Body of pancreas (tissue), 4 donors: Measurements from ENCODE around the gene ADAMTS4.

Experiments
- POLR2A ChIP-seq, 3 donors: fragments of 450-650 bp; IDR thresholded peaks; one replicate each; pipeline ENCODE4 v1.6.1; 2016; ENCODE audit warnings: antibody characterized with exemption in 3 of 3, mild to moderate bottlenecking in 2 of 3
- TF ChIP-seq, protein P1 (sequence below), 7 experiments: fragments of 450-650 bp in 4 of 7; fragments of 200-600 bp in 3 of 7; sonication (generic) in 3 of 7; IDR thresholded peaks; one replicate each; pipeline ENCODE4 v1.5.1; 2016 to 2019; ENCODE audit warnings: antibody characterized with exemption in 7 of 7

DNA sequence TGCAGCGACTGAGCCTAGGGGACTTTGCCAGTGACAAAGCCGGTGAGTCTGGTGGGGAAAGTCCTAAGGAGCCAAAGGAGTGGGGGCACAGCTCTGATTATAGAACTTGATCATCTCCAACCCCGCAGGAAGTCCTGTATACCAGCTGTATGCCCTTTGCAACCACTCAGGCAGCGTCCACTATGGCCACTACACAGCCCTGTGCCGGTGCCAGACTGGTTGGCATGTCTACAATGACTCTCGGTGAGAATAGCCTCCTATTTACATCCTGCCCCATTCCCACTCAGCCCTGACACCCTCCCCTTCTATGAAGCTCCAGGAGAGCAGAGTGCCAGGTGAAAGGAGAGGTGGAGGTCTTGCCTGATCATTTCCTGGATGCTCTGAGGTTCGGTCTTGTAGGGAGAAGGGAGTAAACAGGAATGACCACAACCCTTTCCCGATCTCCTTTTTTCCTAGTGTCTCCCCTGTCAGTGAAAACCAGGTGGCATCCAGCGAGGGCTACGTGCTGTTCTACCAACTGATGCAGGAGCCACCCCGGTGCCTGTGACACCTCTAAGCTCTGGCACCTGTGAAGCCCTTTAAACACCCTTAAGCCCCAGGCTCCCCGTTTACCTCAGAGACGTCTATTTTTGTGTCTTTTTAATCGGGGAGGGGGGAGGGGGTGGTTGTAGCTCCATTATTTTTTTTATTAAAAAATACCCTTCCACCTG is 33.8 kb downstream of the ADAMTS4 start:
- TF ChIP-seq, protein P1, sequence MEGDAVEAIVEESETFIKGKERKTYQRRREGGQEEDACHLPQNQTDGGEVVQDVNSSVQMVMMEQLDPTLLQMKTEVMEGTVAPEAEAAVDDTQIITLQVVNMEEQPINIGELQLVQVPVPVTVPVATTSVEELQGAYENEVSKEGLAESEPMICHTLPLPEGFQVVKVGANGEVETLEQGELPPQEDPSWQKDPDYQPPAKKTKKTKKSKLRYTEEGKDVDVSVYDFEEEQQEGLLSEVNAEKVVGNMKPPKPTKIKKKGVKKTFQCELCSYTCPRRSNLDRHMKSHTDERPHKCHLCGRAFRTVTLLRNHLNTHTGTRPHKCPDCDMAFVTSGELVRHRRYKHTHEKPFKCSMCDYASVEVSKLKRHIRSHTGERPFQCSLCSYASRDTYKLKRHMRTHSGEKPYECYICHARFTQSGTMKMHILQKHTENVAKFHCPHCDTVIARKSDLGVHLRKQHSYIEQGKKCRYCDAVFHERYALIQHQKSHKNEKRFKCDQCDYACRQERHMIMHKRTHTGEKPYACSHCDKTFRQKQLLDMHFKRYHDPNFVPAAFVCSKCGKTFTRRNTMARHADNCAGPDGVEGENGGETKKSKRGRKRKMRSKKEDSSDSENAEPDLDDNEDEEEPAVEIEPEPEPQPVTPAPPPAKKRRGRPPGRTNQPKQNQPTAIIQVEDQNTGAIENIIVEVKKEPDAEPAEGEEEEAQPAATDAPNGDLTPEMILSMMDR (IDR thresholded peaks at IDR 0.05) = no peak
- no peak for TF ChIP-seq POLR2A (IDR thresholded peaks at IDR 0.05)
